Thymus (tissue), 11 donors: ENCODE data around the gene ASPN. TPM values are rescaled to one million over a fixed set of nuclear protein-coding genes. Genes with fewer than 3 reads are reported as not detected.

ENCODE experiments used
- DNase-seq, 9 donors: peaks; one replicate each; pipeline ENCODE4 v3.0.0-alpha.2; 2013; ENCODE audit warnings: low spot score in 9 of 9, low read depth in 6 of 9, missing footprints in 1 of 9
- H3K27ac ChIP-seq, 2 donors: one replicate each; pipeline ENCODE4 v1.5.1; 2013; ENCODE audit warnings: control low read depth in 1 of 2, low read depth in 1 of 2, low read length in 1 of 2, mild to moderate bottlenecking in 1 of 2, moderate library complexity in 1 of 2
- H3K27me3 ChIP-seq, 2 donors: one replicate each; pipeline ENCODE4 v1.5.1; 2013; ENCODE audit warnings: low read length in 1 of 2; ENCODE audit not compliant: control insufficient read depth in 2 of 2, insufficient read depth in 1 of 2
- H3K36me3 ChIP-seq, 2 donors: one replicate each; pipeline ENCODE4 v1.5.1; 2013; ENCODE audit warnings: low read length in 1 of 2, mild to moderate bottlenecking in 1 of 2, moderate library complexity in 1 of 2; ENCODE audit not compliant: control insufficient read depth in 2 of 2, insufficient read depth in 2 of 2
- H3K4me1 ChIP-seq, 2 donors: one replicate each; pipeline ENCODE4 v1.5.1; 2013; ENCODE audit warnings: low read length in 2 of 2; ENCODE audit not compliant: control insufficient read depth in 2 of 2, insufficient read depth in 2 of 2
- H3K4me3 ChIP-seq, 2 donors: one replicate each; pipeline ENCODE4 v1.5.1; 2013; ENCODE audit warnings: low read length in 2 of 2, control low read depth in 1 of 2, mild to moderate bottlenecking in 1 of 2
- H3K9me3 ChIP-seq, 2 donors: one replicate each; pipeline ENCODE4 v1.5.1; 2013; ENCODE audit warnings: low read length in 1 of 2, mild to moderate bottlenecking in 1 of 2; ENCODE audit not compliant: control insufficient read depth in 2 of 2, insufficient read depth in 1 of 2
- WGBS: extraction: QIAGEN DNeasy Blood & Tissue Kit; methylation state at CpG from one replicate; pipeline ENCODE4 v1.1.7; 2013; 5-methylcytosine and 5-hydroxymethylcytosine counted together
- polyA plus RNA-seq: library from polyadenylated mRNA; stranded (reverse); fragments of 200-250 nt; gene quantifications from one replicate; pipeline ENCODE4 v1.2.3, GENCODE V29; 2013
- total RNA-seq: library from RNA; stranded (reverse); fragments of 120-200 nt; gene quantifications from one replicate; pipeline ENCODE4 v1.2.4, GENCODE V29; 2013
- donor health status: healthy.

Gene ASPN
- total and polyA plus RNA-seq, 2 donors = 3.9 to 9.8 TPM

GRCh38 chr9:92499701-92500100 is 17.4 kb upstream of the ASPN start:
- Histone ChIP-seq H3K4me3 (no peak overlapping the region), H3K27me3 (no peaks in the 10 kb centered on the region), H3K27ac (no peak overlapping the region), H3K4me1 (no peaks in the 10 kb centered on the region), H3K36me3 (no peaks in the 10 kb centered on the region), H3K9me3 (no peaks in the 10 kb centered on the region)
- no peak for DNase-seq
- WGBS = 82% methylated on average over 2 of the region's 2 CpGs

GRCh38 chr9:92496396-92497176 is 14.3 kb upstream of the ASPN start:
- no peak overlapping the region for H3K27ac ChIP-seq
- no peak for DNase-seq
- H3K4me3 ChIP-seq = no peak overlapping the region
- H3K9me3 ChIP-seq = no peaks in the 10 kb centered on the region
- H3K4me1 ChIP-seq = no peaks in the 10 kb centered on the region
- H3K36me3 ChIP-seq = no peaks in the 10 kb centered on the region
- no peaks in the 10 kb centered on the region for H3K27me3 ChIP-seq
- 97% methylated on average over 5 of the region's 5 CpGs for WGBS

- no peak overlapping the region for H3K4me3 ChIP-seq
- no peaks in the 10 kb centered on the region for H3K36me3 ChIP-seq
- H3K9me3 ChIP-seq = no peaks in the 10 kb centered on the region
- no peaks in the 10 kb centered on the region for H3K4me1 ChIP-seq
- WGBS = 95% methylated on average over 2 of the region's 2 CpGs
- H3K27ac ChIP-seq = no peak overlapping the region
- DNase-seq = no peak
- no peaks in the 10 kb centered on the region for H3K27me3 ChIP-seq
Measured at GRCh38 chr9:92494856-92495255, 12.6 kb upstream of the ASPN start.

DNA sequence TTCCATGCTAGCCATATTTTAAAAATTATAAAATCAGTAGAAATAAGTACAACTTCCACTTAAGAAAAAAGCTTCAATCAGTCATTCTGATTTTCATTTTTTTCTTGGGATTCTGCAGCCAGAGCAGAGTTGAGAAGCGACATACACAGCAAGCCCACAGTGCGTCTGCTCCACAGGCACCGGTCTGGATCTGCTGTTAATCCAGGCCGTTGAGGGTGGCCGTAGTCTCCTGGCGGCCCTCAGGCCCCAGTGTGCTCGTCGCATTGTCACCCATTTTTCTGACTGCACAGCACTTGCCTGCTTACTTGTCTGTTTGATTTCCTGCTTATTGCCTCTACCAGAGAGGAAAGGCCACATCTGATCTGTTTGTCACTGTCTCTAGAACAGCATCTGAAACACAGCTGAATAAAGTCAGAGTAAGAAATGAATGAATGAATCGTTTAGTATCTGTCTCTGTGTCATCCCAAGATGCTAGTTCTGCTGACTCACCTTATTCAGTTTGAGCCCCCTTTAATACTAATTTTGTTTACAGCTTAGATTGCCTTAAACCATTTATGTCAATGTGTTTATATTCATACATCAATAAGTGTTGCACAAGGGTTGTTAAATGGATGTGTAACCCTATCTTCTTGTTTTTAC is 11.6 kb upstream of the ASPN start:
- Histone ChIP-seq H3K36me3 (no peaks in the 10 kb centered on the region), H3K9me3 (no peaks in the 10 kb centered on the region), H3K4me1 (no peaks in the 10 kb centered on the region), H3K4me3 (no peak overlapping the region), H3K27me3 (no peaks in the 10 kb centered on the region), H3K27ac (no peak overlapping the region)
- 97% methylated on average over 9 of the region's 9 CpGs for WGBS
- DNase-seq = no peak

DNA sequence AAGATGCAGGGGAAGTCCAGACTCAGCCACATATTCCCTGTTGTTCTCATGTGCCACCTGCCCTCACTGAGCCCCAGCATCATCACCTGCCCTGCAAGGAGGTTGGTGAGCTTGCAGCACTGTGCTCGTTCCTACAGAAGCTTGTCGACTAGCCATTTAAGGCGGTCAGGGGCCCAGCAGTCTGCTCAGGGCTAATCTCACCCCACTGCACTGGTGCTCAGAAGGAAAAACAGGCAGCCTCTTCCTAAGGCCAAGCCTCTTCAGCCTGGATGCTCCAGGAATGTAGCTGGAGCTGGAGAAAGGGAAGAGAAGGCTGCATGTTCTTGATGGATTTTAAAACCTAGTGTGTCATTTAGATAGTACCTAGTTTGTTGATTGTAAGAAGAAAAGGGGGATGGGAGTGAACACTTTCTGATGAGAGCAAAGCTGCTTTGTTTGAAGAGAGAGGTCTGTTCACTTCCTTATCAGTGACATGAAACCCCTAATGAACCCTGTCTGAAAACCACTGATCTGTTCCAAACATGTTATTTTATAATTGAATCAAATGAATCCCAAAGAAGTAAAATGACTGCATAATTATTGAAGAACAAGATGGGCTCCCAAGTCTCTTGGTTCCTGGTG is 10.6 kb upstream of the ASPN start:
- Histone ChIP-seq H3K36me3 (no peaks in the 10 kb centered on the region), H3K4me1 (no peaks in the 10 kb centered on the region), H3K4me3 (no peak overlapping the region), H3K9me3 (no peaks in the 10 kb centered on the region), H3K27me3 (no peaks in the 10 kb centered on the region), H3K27ac (no peak overlapping the region)
- 96% methylated on average over 3 of the region's 3 CpGs for WGBS
- no peak for DNase-seq

DNA sequence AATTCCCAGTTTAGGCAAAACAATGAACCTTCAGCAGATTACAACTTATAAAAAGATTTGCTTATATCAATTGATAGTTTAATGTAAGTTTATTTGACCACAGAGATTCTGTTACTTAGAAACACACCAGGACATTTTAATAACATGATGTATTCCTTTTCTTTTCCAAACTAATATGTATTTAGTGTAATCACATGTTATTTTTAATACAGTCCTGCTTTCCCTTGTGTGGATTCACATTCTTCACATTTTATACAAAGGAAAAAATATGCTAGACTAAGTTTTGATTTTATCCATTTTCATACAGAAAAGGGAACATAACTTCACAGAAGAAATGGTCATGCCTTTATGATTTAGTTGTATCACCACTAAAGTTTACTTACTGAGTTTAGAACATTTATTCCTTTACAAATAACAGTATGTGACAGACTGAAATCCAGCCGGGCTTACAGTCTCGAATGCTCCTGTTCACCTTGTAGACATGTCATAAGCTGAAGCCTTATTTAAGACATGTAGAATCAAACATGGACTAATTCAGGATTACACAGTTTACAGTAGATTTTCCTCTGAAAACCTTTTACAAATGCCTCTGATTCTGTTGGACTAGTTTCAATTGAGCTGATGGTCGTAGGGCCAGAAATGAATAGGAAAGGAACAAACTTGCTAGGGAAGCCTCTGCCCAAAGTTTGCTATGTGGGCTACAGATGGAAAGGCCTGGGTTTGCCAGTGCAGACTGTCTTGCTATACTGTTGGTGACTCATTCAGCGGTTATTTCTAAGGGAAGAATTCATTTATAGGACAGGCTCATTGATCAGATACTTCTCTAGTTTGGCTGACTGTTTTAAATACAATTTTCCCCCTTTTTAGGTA is 6.6 kb upstream of the ASPN start:
- Histone ChIP-seq H3K4me3 (no peak overlapping the region), H3K4me1 (no peaks in the 10 kb centered on the region), H3K27ac (no peak overlapping the region), H3K9me3 (no peaks in the 10 kb centered on the region), H3K36me3 (no peaks in the 10 kb centered on the region), H3K27me3 (no peaks in the 10 kb centered on the region)
- no peak for DNase-seq
- 96% methylated on average over 4 of the region's 4 CpGs for WGBS

DNA sequence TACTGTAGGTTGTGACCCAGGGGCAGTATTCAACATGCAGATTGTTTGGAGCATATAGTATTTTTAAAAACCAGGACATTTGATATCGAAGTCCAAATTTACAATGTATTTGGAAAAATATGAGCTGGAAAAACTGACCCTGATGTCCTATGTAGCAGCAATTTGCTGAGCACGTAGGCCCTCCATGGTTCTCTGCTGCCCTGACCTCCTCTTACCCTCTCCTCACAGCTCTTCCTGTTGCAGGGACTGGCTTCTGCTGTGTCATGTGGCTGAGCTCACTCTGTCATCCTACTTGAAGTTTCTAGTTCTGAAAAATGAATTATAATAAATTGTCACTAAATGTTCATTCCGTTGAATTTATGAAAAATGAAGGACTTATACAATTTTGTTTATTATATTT is 4.1 kb upstream of the ASPN start:
- Histone ChIP-seq H3K9me3 (no peaks in the 10 kb centered on the region), H3K4me1 (no peaks in the 10 kb centered on the region), H3K4me3 (no peak overlapping the region), H3K27me3 (no peaks in the 10 kb centered on the region), H3K27ac (no peak overlapping the region), H3K36me3 (no peaks in the 10 kb centered on the region)
- 81% methylated on average over 3 of the region's 3 CpGs for WGBS
- DNase-seq = no peak

GRCh38 chr9:92484563-92484962 is 2.3 kb upstream of the ASPN start:
- Histone ChIP-seq H3K36me3 (no peaks in the 10 kb centered on the region), H3K4me1 (no peaks in the 10 kb centered on the region), H3K27me3 (no peaks in the 10 kb centered on the region), H3K9me3 (no peaks in the 10 kb centered on the region), H3K4me3 (no peak overlapping the region), H3K27ac (no peak overlapping the region)
- no peak for DNase-seq
- WGBS = 93% methylated on average over 3 of the region's 3 CpGs
